CD4-positive, alpha-beta T cell treated with Interleukin-17A for 1 hour (primary cell): Measurements from ENCODE around the gene NBPF1.
A peak's percentile ranks its signal among the peaks of the same experiment; 100 is the strongest.
"Not testable (repeated sequence)": the region's sequence is repeated elsewhere in the genome, so short reads cannot be mapped to it uniquely, and the experiment has no call there.

ENCODE experiments used
- DNase-seq: peaks from one replicate; pipeline ENCODE4 v3.0.0-alpha.2; 2020

Gene NBPF1

GRCh38 chr1:16605532-16606505 is 7.5 kb downstream of the NBPF1 start:
- peak; percentile 0 for DNase-seq

- DNase-seq, result no peak
Observed at GRCh38 chr1:16605213-16605525, 8.2 kb downstream of the NBPF1 start.

GRCh38 chr1:16604514-16605212 is 8.7 kb downstream of the NBPF1 start:
- peak; percentile 0 for DNase-seq

GRCh38 chr1:16603623-16604022 is 9.7 kb downstream of the NBPF1 start:
- DNase-seq, result not testable (repeated sequence)

- not testable (repeated sequence) for DNase-seq
Observed at GRCh38 chr1:16602336-16603011, 10.9 kb downstream of the NBPF1 start.

GRCh38 chr1:16600855-16601786 is 12.2 kb downstream of the NBPF1 start:
- DNase-seq, result not testable (repeated sequence)

GRCh38 chr1:16599326-16599725 is 14.0 kb downstream of the NBPF1 start:
- DNase-seq, result not testable (repeated sequence)

GRCh38 chr1:16595216-16595615 is 18.1 kb downstream of the NBPF1 start:
- not testable (repeated sequence) for DNase-seq

GRCh38 chr1:16591845-16592244 is 21.5 kb downstream of the NBPF1 start:
- DNase-seq, result not testable (repeated sequence)

GRCh38 chr1:16588081-16588480 is 25.3 kb downstream of the NBPF1 start:
- DNase-seq, result not testable (repeated sequence)

- DNase-seq, result not testable (repeated sequence)
Observed at GRCh38 chr1:16587639-16588038, 25.7 kb downstream of the NBPF1 start.

- not testable (repeated sequence) for DNase-seq
Observed at GRCh38 chr1:16565324-16565723, 48.0 kb downstream of the NBPF1 start.

GRCh38 chr1:16561035-16561434 is 52.3 kb downstream of the NBPF1 start:
- not testable (repeated sequence) for DNase-seq

GRCh38 chr1:16560498-16560897 is 52.9 kb downstream of the NBPF1 start:
- DNase-seq, result not testable (repeated sequence)

- not testable (repeated sequence) for DNase-seq
Observed at GRCh38 chr1:16559688-16560087, 53.7 kb downstream of the NBPF1 start.

GRCh38 chr1:16557034-16557433 is 56.3 kb downstream of the NBPF1 start:
- not testable (repeated sequence) for DNase-seq

- DNase-seq, result not testable (repeated sequence)
Observed at GRCh38 chr1:16553244-16553643, 60.1 kb downstream of the NBPF1 start.

- DNase-seq, result not testable (repeated sequence)
Observed at GRCh38 chr1:16550212-16550918, 63.0 kb downstream of the NBPF1 start.

- DNase-seq, result not testable (repeated sequence)
Observed at GRCh38 chr1:16549545-16549944, 63.8 kb downstream of the NBPF1 start.

- not testable (repeated sequence) for DNase-seq
Observed at GRCh38 chr1:16547502-16548241, 65.7 kb downstream of the NBPF1 start.

- DNase-seq, result peak; percentile 35
Observed at GRCh38 chr1:16545682-16546095, 67.7 kb downstream of the NBPF1 start.
